Prostate gland (tissue), 2 donors: ENCODE measurements around the gene TOP1. TPM values are rescaled to one million over a fixed set of nuclear protein-coding genes. Genes with fewer than 3 reads are reported as not detected.

ENCODE experiments used
- DNase-seq: peaks from one replicate; pipeline ENCODE4 v3.0.0-alpha.2; 2019; ENCODE audit warnings: low spot score
- H3K27ac ChIP-seq, 2 donors: fragments of 200-600 bp; sonication (generic); 2 replicates each; pipeline ENCODE4 v1.5.1; 2017 to 2019
- H3K27me3 ChIP-seq: fragments of 200-600 bp; sonication (generic); replicated peaks from 2 replicates; pipeline ENCODE4 v1.5.1; 2019; ENCODE audit not compliant: insufficient read depth
- H3K36me3 ChIP-seq, 2 donors: fragments of 200-600 bp; sonication (generic); 1 replicate in 1 of 2; 2 replicates in 1 of 2; pipeline versions ENCODE4 v1.5.1 to v1.8.1; 2017 to 2019
- H3K4me1 ChIP-seq: fragments of 200-600 bp; sonication (generic); replicated peaks from 2 replicates; pipeline ENCODE4 v1.5.1; 2019
- H3K4me3 ChIP-seq, 2 donors: fragments of 200-600 bp; sonication (generic); 2 replicates each; pipeline ENCODE4 v1.5.1; 2017 to 2019
- H3K9me3 ChIP-seq: fragments of 200-600 bp; sonication (generic); 2 replicates; pipeline ENCODE4 v1.5.1; 2017
- POLR2A ChIP-seq: fragments of 450-650 bp; IDR thresholded peaks from one replicate; pipeline ENCODE4 v1.6.1; 2016; ENCODE audit warnings: antibody characterized with exemption, mild to moderate bottlenecking
- POLR2AphosphoS5 ChIP-seq: sonication (generic); formaldehyde crosslinking; IDR thresholded peaks from one replicate; pipeline ENCODE4 v1.6.1; 2017; ENCODE audit warnings: antibody characterized with exemption
- WGBS: methylation state at CpG from one replicate; pipeline ENCODE4 v1.1.5; 2018; 5-methylcytosine and 5-hydroxymethylcytosine counted together
- intact Hi-C: fragments of 100-400 bp; cut with DNase I; formaldehyde crosslinking; loops from one replicate; pipeline ENCODE4 v1.14.2; 2022
- total RNA-seq, 2 donors: library from RNA; depleted of rRNA; stranded (reverse); fragments of >200 nt; gene quantifications; one replicate each; pipeline ENCODE4 v1.1.0, GENCODE V29; 2016
- TF ChIP-seq, protein P1 (sequence below), 4 experiments: fragments of 200-600 bp in 2 of 4; fragments of 450-650 bp in 2 of 4; sonication (generic) in 2 of 4; IDR thresholded peaks; 1 replicate in 3 of 4; 2 replicates in 1 of 4; pipeline ENCODE4 v1.5.1; 2016 to 2019; ENCODE audit warnings: antibody characterized with exemption in 4 of 4, mild to moderate bottlenecking in 2 of 4, moderate library complexity in 2 of 4

The TOP1 gene
- total RNA-seq, 2 donors from 2014 or later = 32.3 to 36.9 TPM

DNA sequence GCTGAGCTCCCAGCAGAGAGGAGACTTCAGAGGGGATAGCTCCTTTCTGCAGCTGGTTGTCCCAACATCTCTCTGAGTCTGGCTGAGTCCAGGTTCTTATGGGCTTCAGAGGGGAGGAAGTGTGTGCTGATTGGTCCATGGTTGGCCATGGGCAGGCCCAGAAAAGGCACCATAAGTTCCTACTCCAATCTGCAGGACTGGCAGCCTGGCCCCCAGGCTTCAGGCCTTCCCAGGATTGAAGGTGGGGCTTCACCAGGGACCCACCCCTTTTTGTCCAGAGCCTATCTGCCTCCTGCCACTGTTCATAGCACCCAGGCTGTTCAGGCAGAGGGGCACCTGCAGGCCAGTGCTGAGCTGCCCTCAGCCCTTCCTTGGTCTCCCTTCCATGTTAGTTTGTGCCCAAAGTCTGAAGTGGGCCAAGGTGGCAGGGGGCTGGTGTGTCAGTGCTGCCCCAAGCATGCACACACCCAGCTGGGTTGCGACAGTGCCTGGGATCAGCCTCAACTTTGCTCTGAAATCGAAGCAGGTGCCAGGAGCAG is 21.6 kb upstream of the TOP1 start:
- Histone ChIP-seq H3K36me3 (no peaks in the 10 kb centered on the region), H3K27me3 (no peaks in the 10 kb centered on the region), H3K4me3 (no peak overlapping the region), H3K4me1 (no peaks in the 10 kb centered on the region), H3K27ac (no peak overlapping the region), H3K9me3 (no peaks in the 10 kb centered on the region)
- DNase-seq = no peak
- no peak for TF ChIP-seq POLR2A
- no peak for TF ChIP-seq POLR2AphosphoS5
- TF ChIP-seq, protein P1, sequence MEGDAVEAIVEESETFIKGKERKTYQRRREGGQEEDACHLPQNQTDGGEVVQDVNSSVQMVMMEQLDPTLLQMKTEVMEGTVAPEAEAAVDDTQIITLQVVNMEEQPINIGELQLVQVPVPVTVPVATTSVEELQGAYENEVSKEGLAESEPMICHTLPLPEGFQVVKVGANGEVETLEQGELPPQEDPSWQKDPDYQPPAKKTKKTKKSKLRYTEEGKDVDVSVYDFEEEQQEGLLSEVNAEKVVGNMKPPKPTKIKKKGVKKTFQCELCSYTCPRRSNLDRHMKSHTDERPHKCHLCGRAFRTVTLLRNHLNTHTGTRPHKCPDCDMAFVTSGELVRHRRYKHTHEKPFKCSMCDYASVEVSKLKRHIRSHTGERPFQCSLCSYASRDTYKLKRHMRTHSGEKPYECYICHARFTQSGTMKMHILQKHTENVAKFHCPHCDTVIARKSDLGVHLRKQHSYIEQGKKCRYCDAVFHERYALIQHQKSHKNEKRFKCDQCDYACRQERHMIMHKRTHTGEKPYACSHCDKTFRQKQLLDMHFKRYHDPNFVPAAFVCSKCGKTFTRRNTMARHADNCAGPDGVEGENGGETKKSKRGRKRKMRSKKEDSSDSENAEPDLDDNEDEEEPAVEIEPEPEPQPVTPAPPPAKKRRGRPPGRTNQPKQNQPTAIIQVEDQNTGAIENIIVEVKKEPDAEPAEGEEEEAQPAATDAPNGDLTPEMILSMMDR (IDR thresholded peaks at IDR 0.05) = no peak
- intact Hi-C loops = no loop called here
- WGBS = 94% methylated on average over 2 of the region's 2 CpGs

DNA sequence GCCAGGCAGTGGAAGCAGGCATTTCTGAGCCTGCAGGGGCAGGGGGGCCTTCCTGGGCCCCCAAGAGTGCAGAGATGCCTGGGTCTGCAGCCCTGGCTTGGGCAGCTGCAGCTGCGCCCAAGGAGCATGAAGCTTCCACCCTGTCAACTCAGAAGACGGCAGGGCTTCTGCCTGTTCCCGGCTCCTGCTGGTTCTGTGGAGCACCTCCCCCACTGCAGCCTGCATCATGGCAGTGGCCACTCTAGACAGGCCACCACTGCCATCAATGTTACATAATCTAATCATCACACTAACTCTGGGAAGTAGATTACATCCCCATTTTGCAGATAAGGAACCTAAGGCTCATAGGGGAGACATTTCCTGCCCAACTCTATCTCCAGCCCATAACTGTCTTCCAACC is 21.1 kb upstream of the TOP1 start:
- Histone ChIP-seq H3K27ac (no peak overlapping the region), H3K36me3 (no peaks in the 10 kb centered on the region), H3K4me1 (no peaks in the 10 kb centered on the region), H3K4me3 (no peak overlapping the region), H3K9me3 (no peaks in the 10 kb centered on the region), H3K27me3 (no peaks in the 10 kb centered on the region)
- no peak for DNase-seq
- intact Hi-C loops = no loop called here
- TF ChIP-seq POLR2A = no peak
- no peak for TF ChIP-seq POLR2AphosphoS5
- TF ChIP-seq, protein P1 (IDR thresholded peaks at IDR 0.05) = no peak
- WGBS = 77% methylated on average over 3 of the region's 3 CpGs

DNA sequence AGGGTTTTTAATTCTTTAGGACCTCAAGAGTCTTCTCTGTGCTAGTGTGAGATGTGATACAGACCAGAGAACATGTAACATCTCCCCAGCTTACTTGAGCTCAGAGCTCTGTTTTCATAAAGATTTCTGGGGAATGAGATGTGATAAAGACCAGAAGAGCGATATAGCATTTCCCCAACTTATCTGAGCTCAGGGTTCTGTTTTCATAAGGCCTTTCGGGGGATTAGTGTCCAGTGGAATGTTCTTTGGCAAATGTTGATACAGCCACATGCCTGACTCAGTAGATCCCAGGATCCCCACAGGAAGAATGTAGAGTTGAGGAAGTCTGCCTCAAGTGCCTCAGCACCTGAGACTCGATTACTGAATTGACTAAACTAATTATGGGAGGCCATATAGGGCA is 18.7 kb upstream of the TOP1 start:
- no peak overlapping the region for H3K27ac ChIP-seq
- intact Hi-C loops = no loop called here
- DNase-seq = no peak
- no peaks in the 10 kb centered on the region for H3K27me3 ChIP-seq
- H3K9me3 ChIP-seq = no peaks in the 10 kb centered on the region
- H3K4me3 ChIP-seq = no peak overlapping the region
- H3K4me1 ChIP-seq = no peaks in the 10 kb centered on the region
- no peaks in the 10 kb centered on the region for H3K36me3 ChIP-seq
- TF ChIP-seq POLR2AphosphoS5 = no peak
- TF ChIP-seq, protein P1 (IDR thresholded peaks at IDR 0.05) = no peak
- TF ChIP-seq POLR2A = no peak
- 89% methylated on average over 3 of the region's 3 CpGs for WGBS

DNA sequence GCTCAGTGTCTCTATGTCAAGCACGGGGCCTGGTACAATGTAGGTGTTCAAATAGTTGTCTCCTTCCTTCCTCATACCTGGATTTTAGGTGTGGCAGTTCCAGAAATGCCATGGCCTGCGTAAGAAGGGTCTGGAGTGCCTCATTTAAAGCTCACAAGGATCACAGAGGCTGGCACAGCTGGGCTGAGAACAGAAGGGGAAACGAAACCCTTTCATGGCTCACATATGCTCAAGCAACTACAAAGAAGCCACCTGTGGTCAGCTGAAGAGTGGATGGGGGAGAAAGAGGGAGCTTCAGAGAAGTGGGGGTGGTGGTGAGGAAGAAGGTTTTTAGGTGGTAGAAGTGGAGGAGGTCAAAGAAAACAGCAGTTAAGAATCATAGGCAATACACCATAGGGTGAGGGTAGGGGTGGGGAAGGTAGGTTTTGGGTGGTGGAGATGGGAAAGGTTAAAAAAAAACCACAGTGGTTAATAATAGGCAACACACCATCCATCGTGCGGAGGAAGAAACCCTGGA is 17.0 kb upstream of the TOP1 start:
- intact Hi-C loops = no loop called here
- no peaks in the 10 kb centered on the region for H3K27me3 ChIP-seq
- no peaks in the 10 kb centered on the region for H3K9me3 ChIP-seq
- no peaks in the 10 kb centered on the region for H3K4me1 ChIP-seq
- no peak overlapping the region for H3K4me3 ChIP-seq
- DNase-seq = no peak
- TF ChIP-seq POLR2AphosphoS5 (no peak), POLR2A (no peak)
- TF ChIP-seq, protein P1 (IDR thresholded peaks at IDR 0.05) = no peak
- no peaks in the 10 kb centered on the region for H3K36me3 ChIP-seq
- 77% methylated on average over 5 of the region's 5 CpGs for WGBS
- H3K27ac ChIP-seq = no peak overlapping the region

DNA sequence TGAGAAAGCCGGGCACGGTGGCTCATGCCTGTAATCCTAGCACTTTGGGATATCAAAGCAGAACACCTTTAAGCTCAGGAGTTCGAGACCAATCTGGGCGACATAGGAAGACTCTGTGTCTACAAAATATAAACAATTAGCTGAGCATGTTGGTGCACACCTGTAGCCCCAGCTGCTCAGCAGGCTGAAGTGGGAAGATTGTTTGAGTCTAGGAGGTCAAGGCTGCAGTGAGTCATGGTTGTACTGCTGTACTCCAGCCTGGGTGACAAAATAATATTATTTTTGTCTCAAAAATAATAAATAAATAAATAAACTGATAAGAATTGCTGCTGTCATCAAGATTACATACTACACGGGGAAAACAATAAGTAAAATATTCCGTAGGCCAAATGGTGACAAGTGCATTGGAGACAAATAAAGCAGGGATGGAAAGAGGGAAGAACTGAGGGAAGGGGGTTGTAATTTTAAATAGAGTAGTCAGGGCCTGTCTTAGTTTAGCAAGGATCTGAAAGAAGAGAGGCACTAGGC is 14.0 kb upstream of the TOP1 start:
- 90% methylated on average over 6 of the region's 6 CpGs for WGBS

More for the DNA sequence above, 14.0 kb upstream of the TOP1 start:
- no peaks in the 10 kb centered on the region for H3K27me3 ChIP-seq
- no peaks in the 10 kb centered on the region for H3K36me3 ChIP-seq
- TF ChIP-seq POLR2A (no peak), POLR2AphosphoS5 (no peak)
- TF ChIP-seq, protein P1 (IDR thresholded peaks at IDR 0.05) = no peak
- no peak overlapping the region for H3K4me3 ChIP-seq
- intact Hi-C loops = no loop called here
- H3K27ac ChIP-seq = no peak overlapping the region
- no peaks in the 10 kb centered on the region for H3K4me1 ChIP-seq
- H3K9me3 ChIP-seq = no peaks in the 10 kb centered on the region
- DNase-seq = no peak
